SK-N-MC (cell line): ENCODE measurements around the gene SPATA6L.
A peak's percentile ranks its signal among the peaks of the same experiment; 100 is the strongest.

Experiments used
- EZH2 ChIP-seq: fragments of 200-600 bp; sonication (generic); IDR thresholded peaks from one replicate; pipeline ENCODE4 v1.6.1; 2017; ENCODE audit warnings: antibody characterized with exemption
- FOXP2 ChIP-seq: optimal IDR thresholded peaks from 2 replicates; pipeline ENCODE3; 2011; ENCODE audit warnings: mild to moderate bottlenecking, moderate library complexity; ENCODE audit not compliant: insufficient read depth; ENCODE audit errors: extremely low read length, control extremely low read depth
- POLR2AphosphoS5 ChIP-seq: IDR thresholded peaks from 2 replicates; pipeline ENCODE4 v1.6.1; 2012; ENCODE audit warnings: mild to moderate bottlenecking, low read depth, low read length, borderline replicate concordance

GRCh38 chr9:4662108-4662988 lies 3.9 kb downstream of the SPATA6L start, which contains the start of gene PLPP6:
- TF ChIP-seq POLR2AphosphoS5, result peak; percentile 51; the same call in 1 of the 2 replicates
- no peak for TF ChIP-seq EZH2
- TF ChIP-seq FOXP2, result no peak
